Pancreas (tissue), 10 donors: ENCODE results near the gene MYH6. TPM values are rescaled to one million over a fixed set of nuclear protein-coding genes. Genes with fewer than 3 reads are reported as not detected.

Source experiments
- ATAC-seq, 4 donors: fragments of 200-7000 bp; cut with Tn5 transposase; one replicate each; pipeline versions ENCODE4 v1.8.0 to v1.9.1; 2020; ENCODE audit warnings: mild to moderate bottlenecking in 4 of 4, moderate library complexity in 4 of 4
- DNase-seq, 6 donors: peaks; one replicate each; pipeline ENCODE4 v3.0.0-alpha.2; 2020
- FAIRE-seq: peaks from 2 replicates; lab custom pipeline; 2012; peaks lifted over from hg19 to GRCh38; lab: Jason Lieb, UNC
- H3K27ac ChIP-seq, 4 donors: fragments of 200-600 bp; sonication (generic); 1 replicate in 3 of 4; 2 replicates in 1 of 4; pipeline versions ENCODE4 v1.5.0 to v1.8.0; 2020
- H3K27me3 ChIP-seq, 4 donors: fragments of 200-600 bp; one replicate each; pipeline ENCODE4 v1.8.0; 2021
- H3K36me3 ChIP-seq, 3 donors: fragments of 200-600 bp; sonication (generic) in 1 of 3; one replicate each; pipeline versions ENCODE4 v1.5.0 to v1.8.0; 2020 to 2021
- H3K4me1 ChIP-seq, 3 donors: fragments of 200-600 bp; one replicate each; pipeline ENCODE4 v1.8.0; 2021
- H3K4me3 ChIP-seq, 4 donors: fragments of 200-600 bp; sonication (generic) in 2 of 4; one replicate each; pipeline versions ENCODE4 v1.5.0 to v1.8.0; 2020 to 2021
- H3K9me3 ChIP-seq, 4 donors: fragments of 200-600 bp; one replicate each; pipeline ENCODE4 v1.8.0; 2021
- CTCF ChIP-seq, 4 donors: fragments of 200-600 bp; sonication (generic) in 3 of 4; IDR thresholded peaks; one replicate each; pipeline versions ENCODE4 v1.5.0 to v1.8.0; 2021; ENCODE audit warnings: antibody characterized with exemption in 4 of 4
- WGBS, 2 donors: extraction: QIAGEN DNeasy Blood & Tissue Kit; methylation state at CpG; one replicate each; pipeline ENCODE4 v1.1.7; 2013; 5-methylcytosine and 5-hydroxymethylcytosine counted together
- intact Hi-C, 3 donors: fragments of 100-400 bp; cut with DNase I; formaldehyde crosslinking; loops; one replicate each; pipeline versions ENCODE4 v1.11.1 to v1.14.2; 2022
- polyA plus RNA-seq, 2 donors: library from polyadenylated mRNA; stranded (reverse); fragments of 200-250 nt; gene quantifications; one replicate each; pipeline ENCODE4 v1.2.3, GENCODE V29; 2013
- total RNA-seq, 6 donors: library from RNA; stranded (reverse); fragmentation: NEBNext Ultra II Directional in 4 of 6; extraction: Animal tissue kit (Norgen Biotek cat#: 25700) in 4 of 6; gene quantifications; one replicate each; pipeline versions ENCODE4 v1.2.1 to v1.2.4, GENCODE V29; 2021 to 2023
- donor health status: healthy with polysubstance abuse.
- donor health status: DM: no; HTN: no; CAD: no; lungs with moderate emphysema.
- donor health status: DM: no; HTN: no; CAD: no.
- donor health status: control.
- donor health status: control.
- donor health status: Bipolar disorder and iron deficiency.
- donor health status: DM: yes; HTN: yes; CAD: no.
- donor health status: DM: no; HTN: no; CAD: no.
- donor health status: DM: no; HTN: no; CAD: no.
- donor health status: DM: yes; HTN: yes; CAD: no.

Gene MYH6
- total and polyA plus RNA-seq, 8 donors: 0.03 to 0.72 (median 0.11) TPM; not detected in 2

GRCh38 chr14:23353433-23353780 lies 54.7 kb downstream of the MYH6 start:
- FAIRE-seq: no peak
- Histone ChIP-seq H3K4me3 (no peak overlapping the region), H3K27ac (no peak overlapping the region), H3K4me1 (peaks cover 0 to 4% (median 0%) of the 10 kb centered on the region in 3 donors), H3K27me3 (no peaks in the 10 kb centered on the region), H3K36me3 (no peaks in the 10 kb centered on the region), H3K9me3 (no peaks in the 10 kb centered on the region)
- no peak for DNase-seq
- 77 to 82% methylated on average over 5 of the region's 5 CpGs for WGBS, 2 donors
- TF ChIP-seq CTCF (IDR thresholded peaks at IDR 0.05): no peak
- ATAC-seq: no peak
- intact Hi-C loops: no loop called here

- WGBS, 2 donors: 1 to 2% methylated on average over 33 to 42 of the region's 42 CpGs
- peak; percentile 92 to 96 (median 95) for ATAC-seq
- Histone ChIP-seq H3K27me3 (no peaks in the 10 kb centered on the region), H3K9me3 (no peaks in the 10 kb centered on the region), H3K36me3 (no peaks in the 10 kb centered on the region), H3K4me3 (peak within 1 kb of the TSS; percentile 39 to 70 (median 60)), H3K4me1 (peaks cover 0 to 4% (median 0%) of the 10 kb centered on the region in 3 donors), H3K27ac (no peak within 1 kb of the TSS)
- no peak for FAIRE-seq
- intact Hi-C loops: no loop called here
- TF ChIP-seq CTCF (IDR thresholded peaks at IDR 0.05): no peak
- peak; percentile 61 to 84 (median 70) for DNase-seq
These were observed 55.3 kb downstream of the MYH6 start, which contains the start of gene SLC22A17 for GRCh38 chr14:23352506-23353432. Gene SLC22A17, minus strand, starts transcription at chr14:23352887.

DNA sequence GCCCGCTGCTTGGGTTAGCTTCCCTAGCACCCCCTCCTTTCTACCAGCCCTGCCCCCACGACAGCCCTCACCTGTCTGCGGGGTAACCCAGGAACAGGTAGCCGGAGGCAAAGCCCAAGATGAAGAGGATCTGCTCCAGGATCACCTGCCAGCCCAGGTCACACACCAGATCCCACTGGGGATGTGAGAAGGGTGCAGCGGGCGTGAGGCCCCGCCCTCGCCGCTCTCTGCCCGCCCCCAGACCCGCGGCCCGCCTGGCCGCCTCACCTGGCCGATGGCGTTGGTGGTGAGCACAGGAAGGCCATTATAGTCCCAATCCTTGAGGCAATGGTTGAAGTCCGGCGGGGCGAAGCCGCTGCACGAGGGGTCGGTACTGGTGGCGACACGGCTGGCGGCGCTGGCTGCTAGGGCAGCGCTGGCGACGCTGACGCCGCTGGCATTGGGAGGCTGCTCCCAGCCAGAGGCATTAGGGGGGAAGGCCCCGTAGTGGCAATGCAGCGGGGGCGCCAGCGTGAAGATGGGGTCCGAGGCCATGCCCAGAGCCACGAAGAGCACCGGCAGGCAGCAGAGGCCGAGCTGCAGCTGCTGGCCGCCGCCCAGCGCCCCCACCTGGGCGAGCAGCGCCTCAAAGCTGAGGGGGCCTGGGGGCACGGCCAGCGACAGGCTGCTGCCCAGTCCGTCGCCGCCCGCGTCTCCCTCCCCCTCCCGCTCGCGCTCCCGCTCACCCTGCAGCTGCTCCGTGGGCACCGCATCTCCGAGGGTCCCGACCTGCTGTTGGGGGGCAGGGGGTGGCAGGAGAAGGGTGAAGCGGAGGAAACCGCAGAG lies 56.2 kb downstream of the MYH6 start:
- intact Hi-C loops: no loop called here
- no peak for TF ChIP-seq CTCF (IDR thresholded peaks at IDR 0.05)
- no peak for FAIRE-seq
- no peaks in the 10 kb centered on the region for H3K36me3 ChIP-seq
- no peak overlapping the region for H3K27ac ChIP-seq
- no peaks in the 10 kb centered on the region for H3K27me3 ChIP-seq
- DNase-seq: peak in 1 of 6 donors; percentile 67
- 16% methylated on average over 45 to 61 of the region's 61 CpGs for WGBS, 2 donors
- ATAC-seq: peak; percentile 51 to 73 (median 70)
- peak overlapping the region; percentile 39 to 70 (median 60) for H3K4me3 ChIP-seq
- H3K9me3 ChIP-seq: no peaks in the 10 kb centered on the region
- peaks cover 0 to 4% (median 0%) of the 10 kb centered on the region in 3 donors for H3K4me1 ChIP-seq

- no peak for TF ChIP-seq CTCF (IDR thresholded peaks at IDR 0.05)
- Histone ChIP-seq H3K4me3 (no peak overlapping the region), H3K27ac (no peak overlapping the region), H3K9me3 (no peaks in the 10 kb centered on the region), H3K27me3 (no peaks in the 10 kb centered on the region), H3K36me3 (no peaks in the 10 kb centered on the region), H3K4me1 (peaks cover 0 to 4% (median 0%) of the 10 kb centered on the region in 3 donors)
- ATAC-seq (no peak), FAIRE-seq (no peak), DNase-seq (no peak)
- intact Hi-C loops: no loop called here
- WGBS, 2 donors: 79 to 80% methylated on average over 8 of the region's 8 CpGs
These were observed 58.8 kb downstream of the MYH6 start for GRCh38 chr14:23349156-23349845.
